ENCODE results near the gene KCNJ5.

The KCNJ5 gene

DNA sequence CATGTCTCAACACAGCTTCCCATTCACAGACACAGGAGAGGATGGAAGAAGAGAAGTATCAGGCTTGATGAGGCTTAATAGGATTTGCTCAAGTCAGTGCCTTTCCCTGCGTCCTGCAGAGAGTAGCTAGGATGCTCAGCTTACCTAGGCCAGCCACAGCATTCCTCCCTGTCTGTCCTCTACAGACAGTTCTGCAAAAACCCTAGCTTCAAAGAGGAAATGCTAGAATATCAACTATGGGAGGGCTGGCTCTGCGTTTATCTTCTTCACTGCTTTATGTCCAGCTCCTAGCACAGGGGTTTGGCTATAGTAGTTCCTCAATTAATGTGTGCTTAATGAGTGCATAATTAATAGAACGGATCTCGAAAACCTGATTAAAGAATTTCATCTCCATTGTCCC is 16.4 kb downstream of the KCNJ5 start:
- peaks cover 67% of the 10 kb centered on the region for H3K27me3 ChIP-seq
- H3K36me3 ChIP-seq, result no peaks in the 10 kb centered on the region
- H3K4me3 ChIP-seq (ENCODE audit: low read depth in 1 of 2, low read length in 1 of 2), result no peak overlapping the region
- H3K4me1 ChIP-seq (ENCODE audit: control insufficient read depth in 1 of 2, insufficient read depth in 1 of 2, low read depth in 1 of 2, low read length in 1 of 2), result peaks cover 0 to 15% of the 10 kb centered on the region in 2 experiments
- H3K9me3 ChIP-seq, result no peaks in the 10 kb centered on the region
- H3K27ac ChIP-seq, result no peak overlapping the region
- TF ChIP-seq, protein P1, sequence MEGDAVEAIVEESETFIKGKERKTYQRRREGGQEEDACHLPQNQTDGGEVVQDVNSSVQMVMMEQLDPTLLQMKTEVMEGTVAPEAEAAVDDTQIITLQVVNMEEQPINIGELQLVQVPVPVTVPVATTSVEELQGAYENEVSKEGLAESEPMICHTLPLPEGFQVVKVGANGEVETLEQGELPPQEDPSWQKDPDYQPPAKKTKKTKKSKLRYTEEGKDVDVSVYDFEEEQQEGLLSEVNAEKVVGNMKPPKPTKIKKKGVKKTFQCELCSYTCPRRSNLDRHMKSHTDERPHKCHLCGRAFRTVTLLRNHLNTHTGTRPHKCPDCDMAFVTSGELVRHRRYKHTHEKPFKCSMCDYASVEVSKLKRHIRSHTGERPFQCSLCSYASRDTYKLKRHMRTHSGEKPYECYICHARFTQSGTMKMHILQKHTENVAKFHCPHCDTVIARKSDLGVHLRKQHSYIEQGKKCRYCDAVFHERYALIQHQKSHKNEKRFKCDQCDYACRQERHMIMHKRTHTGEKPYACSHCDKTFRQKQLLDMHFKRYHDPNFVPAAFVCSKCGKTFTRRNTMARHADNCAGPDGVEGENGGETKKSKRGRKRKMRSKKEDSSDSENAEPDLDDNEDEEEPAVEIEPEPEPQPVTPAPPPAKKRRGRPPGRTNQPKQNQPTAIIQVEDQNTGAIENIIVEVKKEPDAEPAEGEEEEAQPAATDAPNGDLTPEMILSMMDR (IDR thresholded peaks at IDR 0.05), result no peak

DNA sequence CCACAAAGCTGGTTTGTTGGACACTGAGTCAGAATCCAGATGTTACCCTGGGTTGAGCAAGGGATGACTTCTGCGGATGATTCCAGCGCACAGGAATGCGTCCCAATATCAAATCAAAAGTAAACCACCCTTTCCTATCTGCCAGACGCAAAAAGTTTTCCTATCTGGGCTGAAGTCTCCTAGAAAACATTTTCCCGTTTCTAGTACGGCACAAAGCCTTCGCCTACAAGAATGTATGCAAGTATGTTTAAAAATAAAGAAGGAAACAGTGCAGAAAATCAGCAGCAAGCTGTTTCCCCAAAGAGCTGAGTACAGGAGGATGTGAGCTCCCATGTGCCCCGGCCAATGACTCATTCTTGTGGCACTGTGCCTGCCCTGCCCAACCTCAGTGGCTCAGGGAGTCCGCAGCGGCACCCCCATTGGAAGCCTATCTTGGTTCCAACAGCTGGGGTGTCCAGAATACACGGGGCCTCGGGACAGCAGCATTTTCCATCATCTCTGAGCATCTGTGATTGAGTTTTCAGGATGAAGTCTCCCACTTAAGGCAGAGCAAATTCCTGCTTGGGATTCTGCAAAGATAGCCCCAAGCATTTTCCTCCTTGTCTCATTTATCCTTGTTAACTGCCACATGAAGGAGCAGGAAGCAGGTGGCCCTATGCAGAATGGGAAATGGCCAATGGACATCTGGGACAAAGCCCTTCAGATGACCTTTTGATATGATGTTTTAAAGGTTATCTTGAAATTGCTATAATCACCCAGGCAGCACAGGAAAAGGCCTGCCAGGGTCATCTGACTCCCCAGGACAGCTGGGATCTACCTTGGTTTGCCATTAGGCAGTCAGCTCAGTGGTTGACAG is 17.5 kb downstream of the KCNJ5 start:
- Histone ChIP-seq H3K9me3 (no peaks in the 10 kb centered on the region), H3K27ac (no peak overlapping the region), H3K4me3 (ENCODE audit: low read depth in 1 of 2, low read length in 1 of 2) (no peak overlapping the region), H3K4me1 (ENCODE audit: control insufficient read depth in 1 of 2, insufficient read depth in 1 of 2, low read depth in 1 of 2, low read length in 1 of 2) (peaks cover 0 to 15% of the 10 kb centered on the region in 2 experiments), H3K27me3 (peaks cover 57% of the 10 kb centered on the region), H3K36me3 (no peaks in the 10 kb centered on the region)
- TF ChIP-seq, protein P1 (IDR thresholded peaks at IDR 0.05), result no peak

DNA sequence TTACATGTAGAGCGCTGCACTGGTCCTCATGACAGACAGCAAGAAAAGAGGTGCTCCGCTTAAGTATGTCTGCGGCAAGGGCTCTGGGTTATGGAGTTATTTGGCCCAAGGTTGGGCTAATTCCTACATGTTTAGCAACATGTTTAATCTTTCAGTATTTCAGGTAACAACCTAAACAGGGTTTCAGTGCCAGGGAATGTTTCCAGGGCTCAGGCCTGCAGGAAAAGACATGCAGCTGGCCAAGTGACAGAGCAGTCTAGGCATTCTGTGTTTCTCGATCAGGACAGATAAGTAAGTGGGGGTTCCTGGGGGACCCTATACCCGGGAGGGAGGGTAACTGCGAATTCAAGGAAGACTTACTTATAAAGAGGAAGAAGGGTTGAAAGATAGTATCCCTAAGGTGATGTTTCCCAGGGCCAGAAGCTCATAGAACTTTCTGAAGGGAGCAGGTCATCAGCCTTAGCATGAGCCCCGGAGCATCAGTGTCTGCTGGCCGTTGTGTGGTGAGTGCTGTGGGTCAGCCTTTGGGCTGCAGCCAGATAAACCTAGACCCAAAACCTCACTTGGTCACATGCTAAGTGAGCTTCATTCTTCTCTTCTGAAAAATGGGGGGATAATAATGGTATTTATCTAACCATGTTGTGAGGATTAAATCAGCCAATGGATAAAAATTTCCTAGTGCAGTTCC is 18.4 kb downstream of the KCNJ5 start:
- Histone ChIP-seq H3K27ac (no peak overlapping the region), H3K36me3 (no peaks in the 10 kb centered on the region), H3K4me1 (ENCODE audit: control insufficient read depth in 1 of 2, insufficient read depth in 1 of 2, low read depth in 1 of 2, low read length in 1 of 2) (peaks cover 0 to 15% of the 10 kb centered on the region in 2 experiments), H3K27me3 (peaks cover 47% of the 10 kb centered on the region), H3K4me3 (ENCODE audit: low read depth in 1 of 2, low read length in 1 of 2) (no peak overlapping the region), H3K9me3 (no peaks in the 10 kb centered on the region)
- TF ChIP-seq, protein P1 (IDR thresholded peaks at IDR 0.05), result no peak

DNA sequence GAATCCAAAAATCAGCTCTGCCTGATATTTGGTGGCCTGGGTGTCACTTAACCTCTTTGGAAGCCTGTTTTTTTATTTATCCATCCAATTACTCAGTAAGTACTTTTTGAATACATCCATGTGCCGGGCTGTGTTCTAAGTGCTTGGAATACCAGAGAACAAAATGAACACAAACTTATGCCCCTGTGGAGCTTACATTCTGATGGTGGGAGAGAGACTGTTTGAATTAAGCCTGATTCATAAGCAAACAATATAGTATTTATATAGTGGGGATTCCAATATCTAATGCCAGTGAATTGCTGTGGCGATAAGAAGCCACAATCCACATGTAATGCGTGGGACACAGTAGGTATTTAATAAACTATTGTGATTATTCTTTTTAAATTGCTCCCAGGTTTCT is 19.4 kb downstream of the KCNJ5 start:
- no peak overlapping the region for H3K4me3 ChIP-seq (ENCODE audit: low read depth in 1 of 2, low read length in 1 of 2)
- no peaks in the 10 kb centered on the region for H3K36me3 ChIP-seq
- H3K9me3 ChIP-seq, result no peaks in the 10 kb centered on the region
- H3K4me1 ChIP-seq (ENCODE audit: control insufficient read depth in 1 of 2, insufficient read depth in 1 of 2, low read depth in 1 of 2, low read length in 1 of 2), result peaks cover 0 to 6% of the 10 kb centered on the region in 2 experiments
- peaks cover 37% of the 10 kb centered on the region for H3K27me3 ChIP-seq
- TF ChIP-seq, protein P1 (IDR thresholded peaks at IDR 0.05), result no peak
- no peak overlapping the region for H3K27ac ChIP-seq

DNA sequence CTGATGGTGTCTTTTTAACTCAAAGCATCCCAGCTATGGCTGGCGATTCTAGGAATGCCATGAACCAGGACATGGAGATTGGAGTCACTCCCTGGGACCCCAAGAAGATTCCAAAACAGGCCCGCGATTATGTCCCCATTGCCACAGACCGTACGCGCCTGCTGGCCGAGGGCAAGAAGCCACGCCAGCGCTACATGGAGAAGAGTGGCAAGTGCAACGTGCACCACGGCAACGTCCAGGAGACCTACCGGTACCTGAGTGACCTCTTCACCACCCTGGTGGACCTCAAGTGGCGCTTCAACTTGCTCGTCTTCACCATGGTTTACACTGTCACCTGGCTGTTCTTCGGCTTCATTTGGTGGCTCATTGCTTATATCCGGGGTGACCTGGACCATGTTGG is 20.1 kb downstream of the KCNJ5 start:
- Histone ChIP-seq H3K4me3 (ENCODE audit: low read depth in 1 of 2, low read length in 1 of 2) (no peak overlapping the region), H3K27ac (no peak overlapping the region), H3K4me1 (ENCODE audit: control insufficient read depth in 1 of 2, insufficient read depth in 1 of 2, low read depth in 1 of 2, low read length in 1 of 2) (no peaks in the 10 kb centered on the region), H3K27me3 (peaks cover 30% of the 10 kb centered on the region), H3K9me3 (no peaks in the 10 kb centered on the region), H3K36me3 (no peaks in the 10 kb centered on the region)
- TF ChIP-seq, protein P1 (IDR thresholded peaks at IDR 0.05), result no peak
